SU-DHL-6 (cell line): ENCODE measurements around the gene LIN28B.

Experiments used
- EZH2phosphoT487 ChIP-seq: fragments of 200-600 bp; sonication (generic), shearing (Covaris generic); conservative IDR thresholded peaks from 2 replicates; pipeline ENCODE4 v1.6.1; 2018; ENCODE audit warnings: mild to moderate bottlenecking, antibody characterized with exemption, low read length, moderate library complexity, mixed read lengths
- TF ChIP-seq, protein P1 (sequence below): fragments of 200-600 bp; sonication (generic); IDR thresholded peaks from one replicate; pipeline ENCODE4 v1.5.1; 2017; ENCODE audit warnings: antibody characterized with exemption, mild to moderate bottlenecking, low read length, moderate library complexity; ENCODE audit not compliant: insufficient read depth, poor library complexity, severe bottlenecking

- TF ChIP-seq, protein P1, sequence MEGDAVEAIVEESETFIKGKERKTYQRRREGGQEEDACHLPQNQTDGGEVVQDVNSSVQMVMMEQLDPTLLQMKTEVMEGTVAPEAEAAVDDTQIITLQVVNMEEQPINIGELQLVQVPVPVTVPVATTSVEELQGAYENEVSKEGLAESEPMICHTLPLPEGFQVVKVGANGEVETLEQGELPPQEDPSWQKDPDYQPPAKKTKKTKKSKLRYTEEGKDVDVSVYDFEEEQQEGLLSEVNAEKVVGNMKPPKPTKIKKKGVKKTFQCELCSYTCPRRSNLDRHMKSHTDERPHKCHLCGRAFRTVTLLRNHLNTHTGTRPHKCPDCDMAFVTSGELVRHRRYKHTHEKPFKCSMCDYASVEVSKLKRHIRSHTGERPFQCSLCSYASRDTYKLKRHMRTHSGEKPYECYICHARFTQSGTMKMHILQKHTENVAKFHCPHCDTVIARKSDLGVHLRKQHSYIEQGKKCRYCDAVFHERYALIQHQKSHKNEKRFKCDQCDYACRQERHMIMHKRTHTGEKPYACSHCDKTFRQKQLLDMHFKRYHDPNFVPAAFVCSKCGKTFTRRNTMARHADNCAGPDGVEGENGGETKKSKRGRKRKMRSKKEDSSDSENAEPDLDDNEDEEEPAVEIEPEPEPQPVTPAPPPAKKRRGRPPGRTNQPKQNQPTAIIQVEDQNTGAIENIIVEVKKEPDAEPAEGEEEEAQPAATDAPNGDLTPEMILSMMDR = no peak
- TF ChIP-seq EZH2phosphoT487 = no peak
Measured at GRCh38 chr6:105001906-105002305, 45.0 kb downstream of the LIN28B start.
